H1 (cell line): ENCODE results near the gene JTB. TPM values are rescaled to one million over a fixed set of nuclear protein-coding genes. Genes with fewer than 3 reads are reported as not detected.

ENCODE experiments used
- CTCF ChIA-PET: fragments of 300-600 bp; sonication (Branson Sonifier 250); formaldehyde crosslinking; loops from one replicate; lab custom pipeline; 2021; ENCODE audit not compliant: partially characterized antibody; lab: Charles Lee
- POLR2A ChIA-PET: fragments of 300-600 bp; sonication (Branson Sonifier 250); formaldehyde crosslinking; loops from one replicate; lab custom pipeline; 2021; ENCODE audit warnings: inconsistent platforms; ENCODE audit not compliant: partially characterized antibody; lab: Charles Lee
- DNase-seq, 2 experiments: peaks; one replicate each; pipeline versions ENCODE4 v3.0.0 to v3.0.0-alpha.2; 2010 to 2022; ENCODE audit warnings: low spot score in 2 of 2, low read depth in 1 of 2, mixed read lengths in 1 of 2
- FAIRE-seq: peaks from 2 replicates; lab custom pipeline; 2011; peaks lifted over from hg19 to GRCh38; lab: Jason Lieb, UNC
- H2AFZ ChIP-seq: 2 replicates; pipeline ENCODE4 v1.8.1; 2012; ENCODE audit warnings: low read length, inconsistent platforms
- H2AK5ac ChIP-seq: 2 replicates; pipeline ENCODE4 v1.6.1; 2013; ENCODE audit warnings: low read depth, low read length
- H2BK120ac ChIP-seq: replicated peaks from 2 replicates; pipeline ENCODE3; 2013; ENCODE audit warnings: low read depth, low read length, inconsistent platforms
- H2BK12ac ChIP-seq: 2 replicates; pipeline ENCODE4 v1.6.1; 2013; ENCODE audit warnings: low read depth, low read length
- H2BK15ac ChIP-seq: 2 replicates; pipeline ENCODE4 v1.6.1; 2013; ENCODE audit warnings: low read length
- H2BK20ac ChIP-seq: 2 replicates; pipeline ENCODE4 v1.6.1; 2013; ENCODE audit warnings: low read length
- H2BK5ac ChIP-seq: 2 replicates; pipeline ENCODE4 v1.6.1; 2013; ENCODE audit warnings: low read depth, low read length
- H3K14ac ChIP-seq: 2 replicates; pipeline ENCODE4 v1.6.1; 2013; ENCODE audit warnings: inconsistent platforms; ENCODE audit not compliant: insufficient read length
- H3K18ac ChIP-seq: 2 replicates; pipeline ENCODE4 v1.6.1; 2013; ENCODE audit warnings: low read length; ENCODE audit errors: extremely low read depth
- H3K23ac ChIP-seq: 2 replicates; pipeline ENCODE4 v1.6.1; 2013; ENCODE audit warnings: inconsistent platforms; ENCODE audit not compliant: insufficient read length
- H3K23me2 ChIP-seq: 2 replicates; pipeline ENCODE4 v1.6.1; 2013; ENCODE audit warnings: low read depth, low read length
- H3K27ac ChIP-seq: 2 replicates; pipeline ENCODE4 v1.6.1; 2011; ENCODE audit warnings: low read depth, low read length, inconsistent platforms
- H3K27me3 ChIP-seq, 4 experiments: replicated peaks in 1 of 4; 1 replicate in 1 of 4; 2 replicates in 3 of 4; pipeline versions ENCODE4 v1.6.1 to v1.8.1; 2011 to 2013; ENCODE audit warnings: low read length in 3 of 4, mild to moderate bottlenecking in 3 of 4, inconsistent platforms in 2 of 4, mixed read lengths in 2 of 4, moderate library complexity in 1 of 4; ENCODE audit not compliant: control insufficient read depth in 3 of 4, insufficient read depth in 3 of 4; ENCODE audit errors: extremely low read depth in 1 of 4
- H3K36me3 ChIP-seq, 4 experiments: 2 replicates each; pipeline versions ENCODE4 v1.6.1 to v1.8.1; 2011 to 2013; ENCODE audit warnings: mild to moderate bottlenecking in 4 of 4, low read length in 3 of 4, moderate library complexity in 2 of 4, control low read depth in 1 of 4, inconsistent platforms in 1 of 4; ENCODE audit not compliant: insufficient read depth in 4 of 4, control insufficient read depth in 2 of 4
- H3K4ac ChIP-seq: replicated peaks from 2 replicates; pipeline ENCODE3; 2013; ENCODE audit warnings: low read length, low read depth, mixed read lengths, inconsistent platforms; ENCODE audit not compliant: insufficient read length
- H3K4me1 ChIP-seq, 4 experiments: replicated peaks in 1 of 4; 1 replicate in 1 of 4; 2 replicates in 3 of 4; pipeline versions ENCODE4 v1.6.1 to v1.8.1; 2011 to 2013; ENCODE audit warnings: low read length in 3 of 4, inconsistent platforms in 2 of 4, mixed read lengths in 1 of 4; ENCODE audit not compliant: insufficient read depth in 4 of 4, control insufficient read depth in 3 of 4
- H3K4me2 ChIP-seq, 2 experiments: 2 replicates each; pipeline versions ENCODE4 v1.6.1 to v1.8.1; 2011 to 2013; ENCODE audit warnings: low read depth in 2 of 2, low read length in 2 of 2, control low read depth in 1 of 2, inconsistent platforms in 1 of 2, mild to moderate bottlenecking in 1 of 2; ENCODE audit not compliant: insufficient read depth in 1 of 2
- H3K4me3 ChIP-seq, 4 experiments: fragments of 200-600, 300-600 bp in 1 of 4; sonication (generic), shearing (Covaris generic), sonication (Bioruptor Twin) in 1 of 4; 2 replicates each; pipeline versions ENCODE4 v1.5.1 to v1.8.1; 2011 to 2016; ENCODE audit warnings: low read length in 4 of 4, low read depth in 3 of 4, control low read depth in 2 of 4, inconsistent platforms in 2 of 4, mild to moderate bottlenecking in 2 of 4, mixed read lengths in 1 of 4, moderate library complexity in 1 of 4; ENCODE audit not compliant: insufficient read depth in 2 of 4; ENCODE audit errors: extremely low read depth in 1 of 4
- H3K56ac ChIP-seq: replicated peaks from 2 replicates; pipeline ENCODE3; 2013; ENCODE audit warnings: low read depth, mild to moderate bottlenecking, mixed read lengths, low read length, inconsistent platforms; ENCODE audit not compliant: insufficient read length
- H3K79me1 ChIP-seq: 2 replicates; pipeline ENCODE4 v1.6.1; 2013; ENCODE audit warnings: low read depth, low read length, control low read depth
- H3K79me2 ChIP-seq, 2 experiments: 2 replicates each; pipeline versions ENCODE4 v1.6.1 to v1.8.1; 2012 to 2013; ENCODE audit warnings: low read length in 2 of 2, mild to moderate bottlenecking in 2 of 2, inconsistent platforms in 1 of 2; ENCODE audit not compliant: insufficient read depth in 2 of 2, control insufficient read depth in 1 of 2
- H3K9ac ChIP-seq, 4 experiments: replicated peaks in 1 of 4; 1 replicate in 1 of 4; 2 replicates in 3 of 4; pipeline versions ENCODE4 v1.6.1 to v1.8.1; 2011 to 2013; ENCODE audit warnings: low read depth in 3 of 4, low read length in 3 of 4, control low read depth in 2 of 4, mild to moderate bottlenecking in 2 of 4, moderate library complexity in 2 of 4, inconsistent platforms in 1 of 4; ENCODE audit errors: extremely low read depth in 1 of 4
- H3K9me3 ChIP-seq, 2 experiments: 2 replicates each; pipeline versions ENCODE4 v1.6.1 to v1.8.1; 2012 to 2013; ENCODE audit warnings: mild to moderate bottlenecking in 2 of 2, moderate library complexity in 2 of 2, control low read depth in 1 of 2, inconsistent platforms in 1 of 2, low read depth in 1 of 2, low read length in 1 of 2, mixed read lengths in 1 of 2; ENCODE audit not compliant: insufficient read depth in 2 of 2
- H4K20me1 ChIP-seq, 2 experiments: replicated peaks in 1 of 2; 2 replicates each; pipeline versions ENCODE3 to v1.8.1; 2011 to 2013; ENCODE audit warnings: inconsistent platforms in 2 of 2, low read length in 2 of 2, mild to moderate bottlenecking in 1 of 2; ENCODE audit not compliant: insufficient read depth in 2 of 2, control insufficient read depth in 1 of 2
- H4K5ac ChIP-seq: 2 replicates; pipeline ENCODE4 v1.6.1; 2013; ENCODE audit warnings: low read length, low read depth, mixed read lengths, inconsistent platforms; ENCODE audit not compliant: insufficient read length
- H4K8ac ChIP-seq: 2 replicates; pipeline ENCODE4 v1.8.0; 2013; ENCODE audit warnings: mild to moderate bottlenecking, moderate library complexity, low read length, inconsistent platforms; ENCODE audit not compliant: insufficient read depth; ENCODE audit errors: extremely low read depth
- H4K91ac ChIP-seq: replicated peaks from 2 replicates; pipeline ENCODE3; 2013; ENCODE audit warnings: low read length, mixed read lengths, inconsistent platforms; ENCODE audit not compliant: insufficient read length
- CBX5 ChIP-seq: fragments of 300-800, 300-1000 bp; sonication (generic); IDR thresholded peaks from 2 replicates; pipeline ENCODE4 v1.7.1; 2016; ENCODE audit warnings: antibody characterized with exemption, low read length, low read depth
- CBX8 ChIP-seq: fragments of 300-800, 300-1000 bp; sonication (generic); IDR thresholded peaks from 2 replicates; pipeline ENCODE4 v1.7.1; 2016; ENCODE audit warnings: low read depth, low read length, borderline replicate concordance
- CEBPB ChIP-seq: IDR thresholded peaks from 2 replicates; pipeline ENCODE4 v1.6.1; 2012; ENCODE audit warnings: low read depth, low read length
- CHD1 ChIP-seq: IDR thresholded peaks from 2 replicates; pipeline ENCODE4 v1.6.1; 2012; ENCODE audit warnings: low read depth, low read length, improper control_type of control experiment
- CTBP2 ChIP-seq: IDR thresholded peaks from 2 replicates; pipeline ENCODE4 v1.7.0; 2011; ENCODE audit warnings: borderline replicate concordance, mild to moderate bottlenecking, moderate library complexity, mixed read lengths, low read length; ENCODE audit not compliant: insufficient read depth, insufficient read length
- FOSL1 ChIP-seq: IDR thresholded peaks from 2 replicates; pipeline ENCODE4 v1.6.1; 2011; ENCODE audit warnings: mild to moderate bottlenecking, low read depth, low read length, moderate library complexity; ENCODE audit not compliant: insufficient read depth
- PHF8 ChIP-seq: fragments of 200-600 bp; sonication (generic); conservative IDR thresholded peaks from 2 replicates; pipeline ENCODE4 v1.7.1; 2012; ENCODE audit warnings: low read depth, mild to moderate bottlenecking, inconsistent platforms, low read length, moderate library complexity
- RBBP5 ChIP-seq: IDR thresholded peaks from 2 replicates; pipeline ENCODE4 v1.7.1; 2012; ENCODE audit warnings: low read depth, mild to moderate bottlenecking, inconsistent platforms, low read length, moderate library complexity, borderline replicate concordance
- RNF2 ChIP-seq: fragments of 200-900, 300-1000 bp; sonication (generic); IDR thresholded peaks from 2 replicates; pipeline ENCODE4 v1.7.1; 2016; ENCODE audit warnings: borderline replicate concordance, low read depth, mild to moderate bottlenecking, antibody characterized with exemption, low read length; ENCODE audit not compliant: poor library complexity, severe bottlenecking; ENCODE audit errors: missing control alignments
- RXRA ChIP-seq: IDR thresholded peaks from 2 replicates; pipeline ENCODE4 v1.6.1; 2011; ENCODE audit warnings: low read depth, mild to moderate bottlenecking, low read length, moderate library complexity; ENCODE audit not compliant: insufficient read depth
- SIRT6 ChIP-seq: IDR thresholded peaks from one replicate; pipeline ENCODE4 v1.7.1; 2012; ENCODE audit warnings: low read length, inconsistent platforms
- SRF ChIP-seq: IDR thresholded peaks from 2 replicates; pipeline ENCODE4 v1.6.1; 2011; ENCODE audit warnings: mild to moderate bottlenecking, low read depth, low read length, moderate library complexity
- TAF7 ChIP-seq: optimal IDR thresholded peaks from 2 replicates; pipeline ENCODE3; 2011; ENCODE audit warnings: low read depth, mild to moderate bottlenecking, inconsistent platforms, low read length, moderate library complexity, borderline replicate concordance
- WGBS, 2 experiments: shearing (Covaris generic) in 1 of 2; methylation state at CpG; one replicate each; pipeline versions ENCODE4 v1.1.6 to v1.1.7; 2013 to 2015; ENCODE audit warnings: low lambda C conversion rate in 2 of 2, mixed read lengths in 2 of 2, inconsistent platforms in 1 of 2, low coverage in 1 of 2, missing lambda C conversion rate in 1 of 2; ENCODE audit not compliant: insufficient replicate concordance in 2 of 2, insufficient coverage in 1 of 2, insufficient read length in 1 of 2; ENCODE audit errors: extremely low coverage in 1 of 2, missing lambda C conversion rate in 1 of 2; 5-methylcytosine and 5-hydroxymethylcytosine counted together
- polyA plus RNA-seq, 7 experiments: library from polyadenylated mRNA; depleted of rRNA in 3 of 7; stranded (reverse) in 5 of 7; unstranded in 2 of 7; fragments of >200 nt in 5 of 7; fragments of 200-250 nt in 2 of 7; gene quantifications; 1 replicate in 5 of 7; 2 replicates in 1 of 7; 4 replicates in 1 of 7; pipeline versions ENCODE4 v1.2.1 to v1.2.3, GENCODE V29; 2011 to 2013; ENCODE audit warnings: missing spikeins in 2 of 7, mixed read lengths in 2 of 7
- total RNA-seq: library from RNA; stranded (reverse); fragmentation: NEBNext Ultra II Directional; extraction: Animal tissue kit (Norgen Biotek cat#: 25700); gene quantifications from 2 replicates; pipeline ENCODE4 v1.2.1, GENCODE V29; 2021

Gene JTB
- total and polyA plus RNA-seq, 2 of the 8 experiments (the other 6 are each of a cell fraction or from before 2014, with no cell fraction given), result 91.1 to 122 TPM

DNA sequence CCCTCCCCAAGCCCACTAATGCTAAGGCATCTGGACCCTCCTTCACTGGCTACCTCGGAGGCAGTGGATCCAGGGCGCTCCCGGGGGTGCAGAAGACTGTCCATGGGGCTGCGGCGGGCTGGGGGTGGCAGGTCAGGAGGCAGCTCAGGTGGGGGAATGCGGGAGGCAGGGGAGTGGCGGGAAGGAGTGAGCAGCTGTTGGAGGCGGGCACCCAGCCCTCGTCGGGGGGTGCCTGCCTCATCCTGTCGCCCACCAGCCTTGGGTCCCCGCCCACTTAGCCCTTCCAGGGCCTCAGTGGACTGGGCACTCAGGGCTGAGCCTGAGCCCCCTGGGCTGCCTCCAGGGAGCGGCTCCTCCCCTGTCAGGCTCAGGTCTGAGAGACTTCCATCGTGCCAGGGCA, 44.0 kb downstream of the JTB start:
- no peak overlapping the region for H3K18ac ChIP-seq
- H4K20me1 ChIP-seq, result peaks cover 0 to 11% of the 10 kb centered on the region in 2 experiments
- H3K9me3 ChIP-seq, result no peaks in the 10 kb centered on the region
- H3K27ac ChIP-seq, result no peak overlapping the region
- no peak overlapping the region for H3K23ac ChIP-seq
- H3K36me3 ChIP-seq, result peaks cover 12 to 57% (median 45%) of the 10 kb centered on the region in 4 experiments
- TF ChIP-seq CBX5 (no peak), FOSL1 (no peak), TAF7 (no peak), SIRT6 (no peak), RBBP5 (no peak), RNF2 (no peak), RXRA (no peak), SRF (no peak), CBX8 (no peak), CTBP2 (no peak), PHF8 (no peak), CHD1 (no peak), CEBPB (no peak)
- TF ChIP-seq, all 59 proteins: peak for 0
- Histone ChIP-seq H2BK120ac (no peak overlapping the region), H3K79me1 (no peaks in the 10 kb centered on the region; the same call in 1 of the 2 replicates), H3K23me2 (no peaks in the 10 kb centered on the region; the same call in 1 of the 2 replicates), H3K9ac (no peak overlapping the region), H3K79me2 (no peaks in the 10 kb centered on the region), H3K14ac (no peak overlapping the region), H2BK5ac (no peak overlapping the region), H3K27me3 (no peaks in the 10 kb centered on the region), H3K4ac (no peak overlapping the region), H2AK5ac (no peak overlapping the region), H3K4me2 (no peak overlapping the region), H4K91ac (no peak overlapping the region), H4K5ac (no peak overlapping the region), H2BK12ac (no peak overlapping the region), H2BK20ac (no peak overlapping the region), H4K8ac (no peak overlapping the region), H2BK15ac (no peak overlapping the region), H3K4me1 (no peaks in the 10 kb centered on the region), H3K56ac (no peak overlapping the region), H2AFZ (no peak overlapping the region), H3K4me3 (no peak overlapping the region)
- DNase-seq (no peak), FAIRE-seq (no peak)
- CTCF ChIA-PET, result no interaction called here
- 91% methylated on average over 12 of the region's 14 CpGs; no CpG with 5 or more reads in 1 of the 2 experiments for WGBS, 2 experiments
- POLR2A ChIA-PET, result interaction anchor here (0.8 to 3.7 kb wide), 5 partner anchors 12 to 57 kb away, joined by 3 to 24 read pairs (median 7); partner anchors contain the start of genes DENND4B, RPS27 and SLC39A1
